G401.6 (cell line): ENCODE measurements around the gene RUFY4.
"Not testable (repeated sequence)": the region's sequence is repeated elsewhere in the genome, so short reads cannot be mapped to it uniquely, and the experiment has no call there.

Experiments used
- FAIRE-seq: peaks from 2 replicates; lab custom pipeline; 2012; peaks lifted over from hg19 to GRCh38; lab: Jason Lieb, UNC

Gene RUFY4

GRCh38 chr2:218086478-218086877, 17.4 kb downstream of the RUFY4 start:
- no peak for FAIRE-seq

DNA sequence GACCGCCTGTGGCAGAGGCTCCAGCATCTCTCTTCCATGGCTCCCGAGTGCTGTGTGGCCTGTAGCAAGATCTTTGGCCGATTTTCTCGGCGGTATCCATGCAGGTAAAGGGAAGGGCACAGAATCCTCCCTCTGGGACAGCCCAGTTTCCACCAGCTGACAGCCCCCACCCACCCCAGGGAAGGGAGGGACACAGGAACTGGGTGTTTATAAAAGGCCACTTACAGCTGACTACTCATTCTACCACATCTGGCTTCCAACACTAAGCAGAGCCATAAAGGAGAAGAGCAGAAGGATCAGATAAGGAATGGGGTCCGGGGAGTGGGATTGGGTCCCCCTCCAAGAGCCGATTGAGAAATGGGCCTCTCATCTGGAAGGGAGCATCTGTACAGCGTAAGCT, 20.2 kb downstream of the RUFY4 start:
- no peak for FAIRE-seq

DNA sequence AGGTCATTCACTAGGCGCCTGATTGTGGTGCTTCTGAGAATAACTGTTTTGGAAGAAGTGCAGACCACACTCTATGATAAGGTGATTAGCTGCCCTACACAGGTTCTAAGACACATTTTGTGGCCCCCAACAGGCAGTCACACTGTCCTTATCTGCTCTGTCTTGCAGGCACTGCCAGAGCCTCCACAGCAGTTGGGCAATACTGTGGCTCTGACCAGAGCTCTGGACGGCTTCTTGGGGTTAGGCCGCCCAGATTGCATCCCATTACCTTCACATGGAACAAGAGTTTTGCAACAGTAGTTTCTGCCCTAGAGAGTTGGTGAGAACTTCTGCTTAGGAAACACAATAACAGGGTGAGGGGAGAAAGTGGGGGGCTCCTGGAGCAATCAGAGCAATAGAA, 22.7 kb downstream of the RUFY4 start:
- no peak for FAIRE-seq

- FAIRE-seq, result no peak
Observed at GRCh38 chr2:218093879-218094278, 24.8 kb downstream of the RUFY4 start.

DNA sequence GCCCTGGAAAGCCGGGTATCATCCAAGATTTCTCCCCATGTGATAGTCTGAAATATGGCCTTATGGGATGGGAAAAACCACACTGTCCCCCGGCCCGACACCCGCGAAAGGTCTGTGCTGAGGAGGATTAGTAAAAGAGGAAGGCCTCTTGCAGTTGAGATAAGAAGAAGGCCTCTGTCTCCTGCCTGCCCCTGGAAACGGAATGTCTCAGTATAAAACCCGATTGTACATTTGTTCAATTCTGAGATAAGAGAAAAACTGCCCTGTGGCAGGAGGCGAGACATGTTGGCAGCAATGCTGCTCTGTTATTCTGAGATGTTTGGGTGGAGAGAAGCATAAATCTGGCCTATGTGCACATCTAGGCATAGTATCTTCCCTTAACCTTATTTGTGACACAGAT, 26.8 kb downstream of the RUFY4 start:
- FAIRE-seq, result no peak

- no peak for FAIRE-seq
Observed at GRCh38 chr2:218097975-218098374, 28.9 kb downstream of the RUFY4 start.

- not testable (repeated sequence) for FAIRE-seq
Observed at GRCh38 chr2:218108834-218109233, 39.8 kb downstream of the RUFY4 start.

GRCh38 chr2:218121789-218122188, 52.7 kb downstream of the RUFY4 start:
- not testable (repeated sequence) for FAIRE-seq

GRCh38 chr2:218122286-218122685, 53.2 kb downstream of the RUFY4 start:
- FAIRE-seq, result not testable (repeated sequence)

- no peak for FAIRE-seq
Observed at GRCh38 chr2:218123986-218124385, 54.9 kb downstream of the RUFY4 start.

DNA sequence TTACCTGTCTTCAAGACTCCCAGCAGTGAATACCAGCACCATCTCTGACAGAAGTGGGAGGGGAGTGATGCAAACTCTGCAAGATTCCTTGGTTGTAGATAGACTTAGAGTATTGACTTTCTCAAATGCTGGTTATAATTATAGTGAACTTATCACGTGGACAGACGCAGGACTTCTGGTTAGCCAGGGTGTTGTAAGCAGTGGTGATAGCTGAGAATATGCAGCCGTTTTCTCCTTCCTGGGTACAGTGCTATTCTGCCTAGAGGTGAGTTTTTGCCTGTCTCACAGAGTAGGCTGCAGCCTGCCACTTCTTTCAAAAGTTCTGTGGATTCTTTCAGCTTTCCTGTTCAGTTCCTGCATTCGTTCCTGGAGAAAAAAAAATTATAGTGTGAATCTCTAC, 56.0 kb downstream of the RUFY4 start:
- FAIRE-seq, result no peak

GRCh38 chr2:218125626-218126080, 56.6 kb downstream of the RUFY4 start, which contains the start of gene CXCR2:
CXCR2 (plus strand) TSS chr2:218126028; CDS start chr2:218134802, 8,774 bp downstream.
- no peak for FAIRE-seq

- FAIRE-seq, result no peak
Observed at GRCh38 chr2:218127929-218128455, 58.9 kb downstream of the RUFY4 start.

- FAIRE-seq, result no peak
Observed at GRCh38 chr2:218128781-218129457, 59.9 kb downstream of the RUFY4 start.

- no peak for FAIRE-seq
Observed at GRCh38 chr2:218129458-218130135, 60.5 kb downstream of the RUFY4 start.

DNA sequence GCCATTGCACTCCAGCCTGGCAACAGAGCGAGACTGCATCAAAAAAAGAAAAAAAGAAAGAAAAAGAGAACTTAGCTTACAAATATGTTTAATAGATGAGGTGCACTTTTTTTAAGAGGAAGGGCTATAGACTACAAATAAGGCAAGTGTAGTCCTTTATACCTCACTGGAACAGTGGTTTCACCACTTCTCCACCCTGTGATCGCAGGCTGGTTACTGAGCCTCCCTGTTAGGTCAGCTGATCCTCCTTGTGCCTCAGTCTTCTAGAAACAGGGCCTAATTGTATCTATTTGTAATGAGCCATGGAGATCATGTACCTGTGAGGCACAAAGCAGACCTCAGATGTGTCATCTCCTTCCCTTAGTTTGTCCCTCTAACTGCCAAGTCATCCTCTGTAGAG, 61.3 kb downstream of the RUFY4 start:
- no peak for FAIRE-seq

- FAIRE-seq, result no peak
Observed at GRCh38 chr2:218130822-218131221, 61.8 kb downstream of the RUFY4 start.

GRCh38 chr2:218137514-218137913, 68.5 kb downstream of the RUFY4 start:
- no peak for FAIRE-seq

DNA sequence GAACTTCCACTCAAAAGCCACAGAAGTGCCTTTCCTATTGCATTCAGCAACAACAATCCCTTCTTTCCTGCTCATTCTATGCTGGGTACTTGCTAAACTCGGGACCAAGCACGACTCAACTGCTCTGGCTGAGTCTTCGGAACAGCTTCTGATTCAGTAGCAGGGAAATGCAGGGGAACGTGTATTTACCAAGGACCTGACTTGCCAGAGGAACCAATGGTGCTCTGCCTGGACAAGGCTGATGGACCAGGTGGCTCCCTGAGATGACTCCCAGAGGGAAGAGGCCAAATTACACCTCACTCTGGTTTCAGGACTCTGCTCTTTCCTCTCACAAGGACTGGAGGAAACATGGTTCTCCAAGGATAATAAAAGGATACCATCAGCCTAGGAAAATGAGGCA, 69.0 kb downstream of the RUFY4 start:
- FAIRE-seq, result no peak
